HG03060 (cell line): ENCODE measurements around the gene FAM90A1.
"Not testable (repeated sequence)": the region's sequence is repeated elsewhere in the genome, so short reads cannot be mapped to it uniquely, and the experiment has no call there.

Experiments
- ATAC-seq: cut with Tn5 transposase; IDR thresholded peaks from one replicate; pipeline ENCODE4 v1.9.1; 2021; ENCODE audit warnings: low read depth, moderate number of reproducible peaks; ENCODE audit not compliant: unreplicated experiment

Gene FAM90A1

DNA sequence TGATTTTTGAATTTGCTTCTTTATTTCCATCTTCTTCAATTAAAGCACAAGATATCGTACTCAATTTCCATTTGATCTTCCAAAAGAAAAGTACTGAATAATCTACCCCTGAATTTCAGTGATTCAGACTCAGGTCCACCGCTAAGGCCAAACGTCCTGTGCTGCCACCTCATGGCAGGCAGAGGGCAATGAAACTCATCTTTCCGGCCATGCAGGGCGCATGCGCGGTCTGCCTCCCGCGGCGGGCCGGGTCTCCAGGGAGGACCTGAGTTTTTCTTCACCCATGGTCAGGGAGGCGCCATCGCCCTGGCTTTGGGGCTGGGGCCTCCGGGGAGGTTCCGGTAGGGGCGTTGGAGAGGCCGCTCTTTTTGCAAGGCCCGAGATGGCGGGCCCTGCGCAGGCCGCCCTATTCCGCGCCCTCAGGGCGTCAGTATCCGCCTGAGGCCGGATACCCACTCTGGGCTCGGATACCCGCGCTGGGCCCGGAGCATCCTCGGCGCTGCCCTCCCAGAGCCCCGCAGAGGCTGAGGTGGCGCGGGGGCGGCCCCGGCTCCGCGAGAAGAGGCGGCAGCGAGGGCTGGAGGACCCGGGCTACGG is 47.3 kb downstream of the FAM90A1 start:
- ATAC-seq = not testable (repeated sequence)

DNA sequence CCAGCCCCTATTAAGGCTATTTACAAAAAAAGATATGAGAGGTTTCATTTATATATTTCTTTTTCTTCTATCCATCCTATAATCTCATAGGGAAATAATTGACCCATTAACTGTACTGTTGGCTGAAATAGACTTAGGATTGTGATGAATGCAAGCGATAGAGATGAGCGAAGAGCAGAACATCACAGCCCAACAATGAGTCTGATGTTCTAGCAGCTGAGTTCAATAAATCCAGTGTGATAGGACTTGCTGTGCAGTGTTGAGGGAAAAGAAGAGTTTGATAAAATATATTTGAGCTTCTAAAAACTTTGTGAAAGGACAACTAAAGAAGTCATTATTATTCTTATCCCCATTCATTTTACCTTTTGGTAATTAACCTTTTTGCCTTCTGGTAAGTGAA is 54.5 kb downstream of the FAM90A1 start:
- ATAC-seq = not testable (repeated sequence)
